ENCODE measurements around the gene CBLC. TPM values are rescaled to one million over a fixed set of nuclear protein-coding genes. Genes with fewer than 3 reads are reported as not detected.

CBLC gene
- total RNA-seq, 1 experiment from 2014 or later: 20.5 TPM

DNA sequence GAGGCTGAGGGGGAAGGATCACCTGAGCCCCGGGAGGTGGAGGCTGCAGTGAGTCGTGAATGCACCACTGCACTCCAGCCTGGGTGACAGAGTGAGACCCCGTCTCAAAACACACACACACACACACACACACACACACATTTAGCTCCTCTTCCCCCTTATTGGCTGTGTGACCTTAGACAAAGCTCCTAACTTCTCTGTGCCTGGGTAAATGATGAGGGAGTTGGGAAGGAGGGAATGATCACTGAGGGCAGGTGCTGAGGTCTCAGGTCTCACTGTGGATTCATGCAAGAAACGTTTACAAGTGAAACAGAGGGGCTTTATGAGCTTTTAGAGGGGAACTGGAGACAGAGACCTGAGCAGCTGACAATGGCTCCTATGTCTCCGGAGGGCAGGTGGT is 46.1 kb upstream of the CBLC start (continued):
- TF ChIP-seq, protein P1, sequence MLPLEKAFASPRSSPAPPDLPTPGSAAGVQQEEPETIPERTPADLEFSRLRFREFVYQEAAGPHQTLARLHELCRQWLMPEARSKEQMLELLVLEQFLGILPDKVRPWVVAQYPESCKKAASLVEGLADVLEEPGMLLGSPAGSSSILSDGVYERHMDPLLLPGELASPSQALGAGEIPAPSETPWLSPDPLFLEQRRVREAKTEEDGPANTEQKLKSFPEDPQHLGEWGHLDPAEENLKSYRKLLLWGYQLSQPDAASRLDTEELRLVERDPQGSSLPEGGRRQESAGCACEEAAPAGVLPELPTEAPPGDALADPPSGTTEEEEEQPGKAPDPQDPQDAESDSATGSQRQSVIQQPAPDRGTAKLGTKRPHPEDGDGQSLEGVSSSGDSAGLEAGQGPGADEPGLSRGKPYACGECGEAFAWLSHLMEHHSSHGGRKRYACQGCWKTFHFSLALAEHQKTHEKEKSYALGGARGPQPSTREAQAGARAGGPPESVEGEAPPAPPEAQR (CRISPR knock-in tag; IDR thresholded peaks at IDR 0.05): no peak
- TF ChIP-seq ZNF219 (CRISPR knock-in tag; IDR thresholded peaks at IDR 0.05; ENCODE audit: borderline replicate concordance): no peak
- TF ChIP-seq, protein P2, sequence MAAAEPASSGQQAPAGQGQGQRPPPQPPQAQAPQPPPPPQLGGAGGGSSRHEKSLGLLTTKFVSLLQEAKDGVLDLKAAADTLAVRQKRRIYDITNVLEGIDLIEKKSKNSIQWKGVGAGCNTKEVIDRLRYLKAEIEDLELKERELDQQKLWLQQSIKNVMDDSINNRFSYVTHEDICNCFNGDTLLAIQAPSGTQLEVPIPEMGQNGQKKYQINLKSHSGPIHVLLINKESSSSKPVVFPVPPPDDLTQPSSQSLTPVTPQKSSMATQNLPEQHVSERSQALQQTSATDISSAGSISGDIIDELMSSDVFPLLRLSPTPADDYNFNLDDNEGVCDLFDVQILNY (CRISPR knock-in tag; IDR thresholded peaks at IDR 0.05): no peak
- TF ChIP-seq, protein P3, sequence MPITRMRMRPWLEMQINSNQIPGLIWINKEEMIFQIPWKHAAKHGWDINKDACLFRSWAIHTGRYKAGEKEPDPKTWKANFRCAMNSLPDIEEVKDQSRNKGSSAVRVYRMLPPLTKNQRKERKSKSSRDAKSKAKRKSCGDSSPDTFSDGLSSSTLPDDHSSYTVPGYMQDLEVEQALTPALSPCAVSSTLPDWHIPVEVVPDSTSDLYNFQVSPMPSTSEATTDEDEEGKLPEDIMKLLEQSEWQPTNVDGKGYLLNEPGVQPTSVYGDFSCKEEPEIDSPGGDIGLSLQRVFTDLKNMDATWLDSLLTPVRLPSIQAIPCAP (CRISPR knock-in tag; IDR thresholded peaks at IDR 0.05): no peak

DNA sequence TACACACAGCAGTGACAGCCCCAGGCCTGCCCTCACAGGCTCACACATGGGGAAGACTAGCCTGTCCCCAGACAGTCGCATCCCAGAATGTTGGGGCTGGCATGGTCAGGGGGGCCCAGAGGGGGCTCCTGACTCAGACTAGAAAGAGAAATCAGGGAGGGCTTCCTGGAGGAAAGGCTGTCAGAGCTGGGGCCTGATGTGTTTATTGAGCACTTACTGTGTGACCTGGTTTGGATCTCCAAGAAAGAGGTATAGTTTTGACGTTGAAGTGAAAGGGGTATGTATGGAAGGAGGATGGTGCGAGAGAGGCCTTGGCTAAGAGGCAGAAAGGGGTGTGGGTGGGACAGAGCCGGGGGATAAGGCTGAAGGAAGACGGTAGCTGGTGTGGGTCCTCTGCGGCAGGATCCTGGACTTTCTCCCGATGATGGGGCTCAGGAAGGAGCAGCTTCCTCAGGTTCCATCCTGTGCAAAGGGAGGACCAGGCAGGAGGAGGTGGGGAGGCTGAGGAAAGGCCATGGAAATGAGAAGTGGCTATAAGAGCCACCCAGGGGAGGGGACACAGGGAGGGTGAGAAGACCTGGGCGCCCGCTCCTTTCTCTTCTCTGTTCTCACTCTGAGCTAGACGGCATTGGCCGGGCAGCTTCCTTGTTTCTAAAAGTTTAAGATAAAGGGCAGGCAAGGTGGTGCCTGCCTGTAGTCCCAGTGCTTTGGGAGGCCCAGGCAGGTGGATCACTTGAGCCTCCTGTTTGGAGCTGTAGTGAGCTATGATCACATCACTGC is 45.3 kb upstream of the CBLC start:
- no peak for DNase-seq (ENCODE audit: low spot score)
- Mint-ChIP-seq H3K27ac (no peak overlapping the region), H3K4me1 (0 out of 2 replicates have a peak, but pooled peaks cover 3% of the 10 kb centered on the region), H3K9me3 (no peaks in the 10 kb centered on the region), H3K36me3 (no peaks in the 10 kb centered on the region), H3K27me3 (ENCODE audit: low read depth) (peaks cover 13% of the 10 kb centered on the region), H3K4me3 (no peak overlapping the region)
- TF ChIP-seq, protein P4, sequence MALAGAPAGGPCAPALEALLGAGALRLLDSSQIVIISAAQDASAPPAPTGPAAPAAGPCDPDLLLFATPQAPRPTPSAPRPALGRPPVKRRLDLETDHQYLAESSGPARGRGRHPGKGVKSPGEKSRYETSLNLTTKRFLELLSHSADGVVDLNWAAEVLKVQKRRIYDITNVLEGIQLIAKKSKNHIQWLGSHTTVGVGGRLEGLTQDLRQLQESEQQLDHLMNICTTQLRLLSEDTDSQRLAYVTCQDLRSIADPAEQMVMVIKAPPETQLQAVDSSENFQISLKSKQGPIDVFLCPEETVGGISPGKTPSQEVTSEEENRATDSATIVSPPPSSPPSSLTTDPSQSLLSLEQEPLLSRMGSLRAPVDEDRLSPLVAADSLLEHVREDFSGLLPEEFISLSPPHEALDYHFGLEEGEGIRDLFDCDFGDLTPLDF (CRISPR knock-in tag; IDR thresholded peaks at IDR 0.05): no peak
- TF ChIP-seq, protein P5, sequence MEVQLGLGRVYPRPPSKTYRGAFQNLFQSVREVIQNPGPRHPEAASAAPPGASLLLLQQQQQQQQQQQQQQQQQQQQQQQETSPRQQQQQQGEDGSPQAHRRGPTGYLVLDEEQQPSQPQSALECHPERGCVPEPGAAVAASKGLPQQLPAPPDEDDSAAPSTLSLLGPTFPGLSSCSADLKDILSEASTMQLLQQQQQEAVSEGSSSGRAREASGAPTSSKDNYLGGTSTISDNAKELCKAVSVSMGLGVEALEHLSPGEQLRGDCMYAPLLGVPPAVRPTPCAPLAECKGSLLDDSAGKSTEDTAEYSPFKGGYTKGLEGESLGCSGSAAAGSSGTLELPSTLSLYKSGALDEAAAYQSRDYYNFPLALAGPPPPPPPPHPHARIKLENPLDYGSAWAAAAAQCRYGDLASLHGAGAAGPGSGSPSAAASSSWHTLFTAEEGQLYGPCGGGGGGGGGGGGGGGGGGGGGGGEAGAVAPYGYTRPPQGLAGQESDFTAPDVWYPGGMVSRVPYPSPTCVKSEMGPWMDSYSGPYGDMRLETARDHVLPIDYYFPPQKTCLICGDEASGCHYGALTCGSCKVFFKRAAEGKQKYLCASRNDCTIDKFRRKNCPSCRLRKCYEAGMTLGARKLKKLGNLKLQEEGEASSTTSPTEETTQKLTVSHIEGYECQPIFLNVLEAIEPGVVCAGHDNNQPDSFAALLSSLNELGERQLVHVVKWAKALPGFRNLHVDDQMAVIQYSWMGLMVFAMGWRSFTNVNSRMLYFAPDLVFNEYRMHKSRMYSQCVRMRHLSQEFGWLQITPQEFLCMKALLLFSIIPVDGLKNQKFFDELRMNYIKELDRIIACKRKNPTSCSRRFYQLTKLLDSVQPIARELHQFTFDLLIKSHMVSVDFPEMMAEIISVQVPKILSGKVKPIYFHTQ (CRISPR knock-in tag; IDR thresholded peaks at IDR 0.05): no peak
- TF ChIP-seq ZNF317 (CRISPR knock-in tag; IDR thresholded peaks at IDR 0.05; ENCODE audit: borderline replicate concordance, low read depth): no peak
- TF ChIP-seq TEAD1 (CRISPR knock-in tag; IDR thresholded peaks at IDR 0.05): no peak
- TF ChIP-seq, protein P6, sequence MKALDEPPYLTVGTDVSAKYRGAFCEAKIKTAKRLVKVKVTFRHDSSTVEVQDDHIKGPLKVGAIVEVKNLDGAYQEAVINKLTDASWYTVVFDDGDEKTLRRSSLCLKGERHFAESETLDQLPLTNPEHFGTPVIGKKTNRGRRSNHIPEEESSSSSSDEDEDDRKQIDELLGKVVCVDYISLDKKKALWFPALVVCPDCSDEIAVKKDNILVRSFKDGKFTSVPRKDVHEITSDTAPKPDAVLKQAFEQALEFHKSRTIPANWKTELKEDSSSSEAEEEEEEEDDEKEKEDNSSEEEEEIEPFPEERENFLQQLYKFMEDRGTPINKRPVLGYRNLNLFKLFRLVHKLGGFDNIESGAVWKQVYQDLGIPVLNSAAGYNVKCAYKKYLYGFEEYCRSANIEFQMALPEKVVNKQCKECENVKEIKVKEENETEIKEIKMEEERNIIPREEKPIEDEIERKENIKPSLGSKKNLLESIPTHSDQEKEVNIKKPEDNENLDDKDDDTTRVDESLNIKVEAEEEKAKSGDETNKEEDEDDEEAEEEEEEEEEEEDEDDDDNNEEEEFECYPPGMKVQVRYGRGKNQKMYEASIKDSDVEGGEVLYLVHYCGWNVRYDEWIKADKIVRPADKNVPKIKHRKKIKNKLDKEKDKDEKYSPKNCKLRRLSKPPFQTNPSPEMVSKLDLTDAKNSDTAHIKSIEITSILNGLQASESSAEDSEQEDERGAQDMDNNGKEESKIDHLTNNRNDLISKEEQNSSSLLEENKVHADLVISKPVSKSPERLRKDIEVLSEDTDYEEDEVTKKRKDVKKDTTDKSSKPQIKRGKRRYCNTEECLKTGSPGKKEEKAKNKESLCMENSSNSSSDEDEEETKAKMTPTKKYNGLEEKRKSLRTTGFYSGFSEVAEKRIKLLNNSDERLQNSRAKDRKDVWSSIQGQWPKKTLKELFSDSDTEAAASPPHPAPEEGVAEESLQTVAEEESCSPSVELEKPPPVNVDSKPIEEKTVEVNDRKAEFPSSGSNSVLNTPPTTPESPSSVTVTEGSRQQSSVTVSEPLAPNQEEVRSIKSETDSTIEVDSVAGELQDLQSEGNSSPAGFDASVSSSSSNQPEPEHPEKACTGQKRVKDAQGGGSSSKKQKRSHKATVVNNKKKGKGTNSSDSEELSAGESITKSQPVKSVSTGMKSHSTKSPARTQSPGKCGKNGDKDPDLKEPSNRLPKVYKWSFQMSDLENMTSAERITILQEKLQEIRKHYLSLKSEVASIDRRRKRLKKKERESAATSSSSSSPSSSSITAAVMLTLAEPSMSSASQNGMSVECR (CRISPR knock-in tag; IDR thresholded peaks at IDR 0.05; ENCODE audit: borderline replicate concordance): no peak
- TF ChIP-seq, protein P7, sequence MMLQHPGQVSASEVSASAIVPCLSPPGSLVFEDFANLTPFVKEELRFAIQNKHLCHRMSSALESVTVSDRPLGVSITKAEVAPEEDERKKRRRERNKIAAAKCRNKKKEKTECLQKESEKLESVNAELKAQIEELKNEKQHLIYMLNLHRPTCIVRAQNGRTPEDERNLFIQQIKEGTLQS (CRISPR knock-in tag; conservative IDR thresholded peaks at IDR 0.05): no peak
- TF ChIP-seq, protein P1 (CRISPR knock-in tag; IDR thresholded peaks at IDR 0.05): no peak
- ChIA-PET CTCF (interaction anchor here (0.6 to 15.6 kb wide), 8 partner anchors 9 to 112 kb away, joined by 3 to 548 read pairs (median 6); partner anchors contain the start of gene CBLC), POLR2A (no interaction called here)
- ATAC-seq: no peak
